HUES48 (cell line): ENCODE results near the gene PDE11A.

Experiments used
- H3K27ac ChIP-seq: one replicate; pipeline ENCODE4 v1.7.0; 2013; ENCODE audit warnings: low read depth, low read length, inconsistent platforms
- H3K27me3 ChIP-seq: 2 replicates; pipeline ENCODE4 v1.6.1; 2013; ENCODE audit warnings: mild to moderate bottlenecking, low read length; ENCODE audit not compliant: control insufficient read depth, insufficient read depth
- H3K36me3 ChIP-seq: 2 replicates; pipeline ENCODE4 v1.6.1; 2013; ENCODE audit warnings: low read length; ENCODE audit not compliant: control insufficient read depth, insufficient read depth
- H3K4me1 ChIP-seq: 2 replicates; pipeline ENCODE4 v1.6.1; 2013; ENCODE audit warnings: mild to moderate bottlenecking, low read length; ENCODE audit not compliant: control insufficient read depth, insufficient read depth
- H3K4me3 ChIP-seq: 2 replicates; pipeline ENCODE4 v1.5.1; 2013; ENCODE audit warnings: mild to moderate bottlenecking, low read depth, low read length
- H3K9ac ChIP-seq: 2 replicates; pipeline ENCODE4 v1.6.1; 2013; ENCODE audit warnings: mild to moderate bottlenecking, low read depth, low read length, moderate library complexity
- H3K9me3 ChIP-seq: 2 replicates; pipeline ENCODE4 v1.6.1; 2013; ENCODE audit warnings: low read length; ENCODE audit not compliant: control insufficient read depth, insufficient read depth

The PDE11A gene

DNA sequence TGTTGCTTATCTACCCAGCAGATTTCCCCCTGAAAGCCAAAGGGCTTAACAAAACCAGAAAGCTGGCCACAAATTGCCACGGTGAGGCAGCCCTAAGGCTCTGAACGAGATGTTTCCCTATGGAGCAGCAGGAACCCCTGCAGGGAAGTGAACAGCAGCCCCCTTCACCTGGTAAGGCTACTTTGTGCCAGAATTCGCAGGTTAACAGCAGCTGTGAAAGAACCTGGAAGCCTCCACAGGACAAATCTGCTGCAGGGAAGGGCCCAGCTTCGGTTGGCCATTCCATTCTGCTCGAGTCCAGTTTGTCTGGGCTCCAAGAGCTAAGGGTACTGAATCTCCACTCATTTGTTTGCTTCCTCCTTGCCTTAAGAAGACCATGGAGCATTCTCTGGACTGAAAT, 175.3 kb downstream of the PDE11A start:
- Histone ChIP-seq H3K27ac (no peak overlapping the region), H3K9ac (no peak overlapping the region), H3K4me3 (no peak overlapping the region), H3K27me3 (no peaks in the 10 kb centered on the region), H3K4me1 (peaks cover 8% of the 10 kb centered on the region), H3K9me3 (no peaks in the 10 kb centered on the region), H3K36me3 (no peaks in the 10 kb centered on the region)

DNA sequence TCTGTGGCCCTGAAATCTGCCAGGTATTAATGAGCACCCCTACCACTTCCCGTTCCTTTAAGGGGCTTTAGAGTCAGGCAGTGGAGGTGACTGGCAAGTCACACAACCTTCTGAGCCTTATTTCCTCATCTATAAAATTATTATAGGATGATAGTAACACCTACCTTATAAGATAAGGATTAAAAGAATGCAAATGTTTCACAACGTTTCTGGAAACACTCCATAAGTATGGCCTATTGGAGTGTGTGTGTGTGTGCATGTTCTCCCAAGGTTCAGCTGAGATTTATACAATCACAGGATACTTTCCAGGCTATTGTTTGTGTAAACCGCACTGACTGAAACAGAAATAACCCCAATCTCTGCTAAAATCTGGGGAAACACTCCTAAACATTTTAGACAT, 176.0 kb downstream of the PDE11A start:
- Histone ChIP-seq H3K36me3 (no peaks in the 10 kb centered on the region), H3K27ac (no peak overlapping the region), H3K4me3 (no peak overlapping the region), H3K27me3 (no peaks in the 10 kb centered on the region), H3K4me1 (peaks cover 8% of the 10 kb centered on the region), H3K9me3 (no peaks in the 10 kb centered on the region), H3K9ac (no peak overlapping the region)

DNA sequence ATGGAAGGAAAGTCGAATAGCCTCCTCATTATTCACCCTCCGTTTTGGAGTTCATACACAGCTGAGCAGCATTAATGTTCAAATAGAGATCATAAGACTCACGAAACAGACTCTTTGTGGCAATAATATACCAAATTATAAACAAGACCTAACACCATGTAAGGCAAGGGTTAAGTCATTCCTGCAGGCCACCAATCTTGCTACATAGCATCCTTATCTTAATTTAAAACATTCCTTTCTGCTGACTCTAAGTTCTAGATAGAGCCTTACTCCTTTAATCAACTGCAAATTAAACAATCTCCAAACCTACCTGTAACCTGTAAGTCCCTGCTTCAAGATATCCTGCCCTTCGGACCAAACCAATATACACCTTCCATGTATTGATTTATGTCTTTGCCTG, 178.0 kb downstream of the PDE11A start:
- H3K4me3 ChIP-seq: no peak overlapping the region

DNA sequence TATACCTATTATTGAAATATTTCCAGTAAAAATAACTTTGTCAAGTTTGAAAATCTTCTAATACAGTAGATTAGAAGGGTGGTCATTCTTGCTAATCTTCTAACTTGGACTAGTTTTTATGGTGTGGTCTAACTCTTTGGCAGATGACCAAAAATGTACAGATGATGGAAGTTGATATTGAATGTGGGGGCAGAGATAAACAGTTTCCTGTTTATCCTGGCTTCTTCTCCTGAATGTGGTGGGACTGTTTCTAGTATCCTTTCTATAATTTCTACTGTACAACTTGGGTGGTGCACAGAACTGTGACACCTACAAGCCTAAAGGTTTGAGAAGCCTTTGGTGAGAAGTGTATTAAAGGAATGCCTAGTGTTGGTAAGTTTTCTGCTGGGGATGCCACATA, 178.7 kb downstream of the PDE11A start:
- no peaks in the 10 kb centered on the region for H3K9me3 ChIP-seq
- H3K36me3 ChIP-seq: no peaks in the 10 kb centered on the region

More for the DNA sequence above, 178.0 kb downstream of the PDE11A start:
- Histone ChIP-seq H3K9me3 (no peaks in the 10 kb centered on the region), H3K36me3 (no peaks in the 10 kb centered on the region), H3K27ac (no peak overlapping the region), H3K27me3 (no peaks in the 10 kb centered on the region), H3K4me1 (peaks cover 18% of the 10 kb centered on the region), H3K9ac (no peak overlapping the region)

DNA sequence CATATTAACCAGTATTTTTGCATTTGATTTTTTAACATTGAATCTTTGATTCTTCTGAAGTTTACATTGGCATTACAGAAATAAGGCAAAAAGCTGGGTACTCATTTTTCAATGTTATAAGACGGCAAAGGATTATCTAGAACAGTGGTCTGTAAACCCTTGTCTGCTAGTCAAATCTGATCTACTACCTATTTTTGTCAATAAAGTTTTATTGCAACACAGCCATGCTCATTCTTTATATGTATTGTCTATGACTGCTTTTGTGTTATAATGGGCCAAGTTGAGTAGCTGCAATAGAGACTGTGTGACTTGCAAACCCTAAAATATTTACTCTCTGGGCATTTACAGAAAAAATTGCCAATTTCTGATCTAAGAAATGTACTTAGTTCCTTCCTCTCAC, 181.0 kb downstream of the PDE11A start:
- H3K36me3 ChIP-seq: no peaks in the 10 kb centered on the region
- no peak overlapping the region for H3K9ac ChIP-seq
- no peaks in the 10 kb centered on the region for H3K9me3 ChIP-seq
- no peak overlapping the region for H3K4me3 ChIP-seq
- H3K27ac ChIP-seq: no peak overlapping the region
- H3K27me3 ChIP-seq: no peaks in the 10 kb centered on the region
- peaks cover 20% of the 10 kb centered on the region for H3K4me1 ChIP-seq

More for the DNA sequence above, 178.7 kb downstream of the PDE11A start:
- H3K4me1 ChIP-seq: peaks cover 24% of the 10 kb centered on the region
- H3K4me3 ChIP-seq: no peak overlapping the region
- H3K27me3 ChIP-seq: no peaks in the 10 kb centered on the region
- H3K27ac ChIP-seq: no peak overlapping the region
- no peak overlapping the region for H3K9ac ChIP-seq

DNA sequence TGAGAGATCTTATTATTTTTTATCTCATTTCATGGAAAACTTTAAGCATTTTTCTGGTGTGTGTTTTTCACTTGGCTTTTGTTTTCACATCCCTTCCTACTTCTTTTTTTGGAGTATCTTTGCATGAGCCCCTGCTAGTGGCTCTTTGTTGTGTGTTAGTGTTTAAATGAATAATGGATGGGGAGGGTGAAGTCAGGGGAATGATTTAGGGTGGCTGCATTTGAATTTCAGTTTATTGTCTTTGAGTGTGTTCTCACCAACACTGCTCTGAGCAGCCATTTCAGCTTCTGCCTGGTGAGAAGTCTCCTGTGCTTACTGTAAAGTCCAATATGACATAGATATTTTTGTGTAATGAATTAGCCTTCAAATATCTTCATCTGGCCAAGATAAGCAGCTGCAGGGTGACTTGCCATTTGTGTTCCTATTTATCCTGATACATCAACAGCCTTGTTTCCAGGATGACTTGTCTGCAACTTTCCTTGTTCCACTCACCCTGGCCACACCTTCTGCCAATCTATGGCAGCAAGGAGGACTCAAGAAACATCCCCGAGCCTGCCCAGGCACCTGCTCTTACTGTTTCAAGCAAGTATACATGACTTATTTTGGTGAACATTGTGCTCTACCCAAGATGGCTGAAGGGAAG, 182.6 kb downstream of the PDE11A start:
- Histone ChIP-seq H3K9me3 (no peaks in the 10 kb centered on the region), H3K4me1 (peaks cover 20% of the 10 kb centered on the region), H3K36me3 (no peaks in the 10 kb centered on the region), H3K27me3 (no peaks in the 10 kb centered on the region), H3K27ac (peak overlapping the region; percentile 69), H3K4me3 (0 out of 2 replicates have a peak overlapping the region, but pooled peaks have one; percentile 10), H3K9ac (no peak overlapping the region)

DNA sequence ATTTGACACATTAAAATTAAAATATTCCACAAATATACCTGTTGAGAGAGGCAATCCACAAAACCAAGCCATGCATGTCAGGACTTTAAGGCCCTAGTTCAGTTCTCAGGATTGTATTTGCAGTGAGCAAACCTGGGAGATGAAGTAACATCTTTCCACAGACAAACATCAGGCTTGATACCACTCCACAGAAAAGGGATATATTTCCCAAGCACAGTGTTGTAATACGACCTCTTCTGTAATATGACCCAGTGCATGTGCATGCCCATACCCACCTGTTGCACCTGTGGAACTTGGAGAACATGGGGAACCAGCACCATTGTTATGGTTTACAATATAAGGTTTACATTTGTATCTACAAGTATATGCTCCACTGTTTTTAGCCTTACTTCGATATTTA, 184.0 kb downstream of the PDE11A start:
- no peaks in the 10 kb centered on the region for H3K9me3 ChIP-seq
- H3K4me3 ChIP-seq: no peak overlapping the region
- H3K9ac ChIP-seq: no peak overlapping the region
- no peaks in the 10 kb centered on the region for H3K27me3 ChIP-seq
- peaks cover 20% of the 10 kb centered on the region for H3K4me1 ChIP-seq
- no peaks in the 10 kb centered on the region for H3K36me3 ChIP-seq
- H3K27ac ChIP-seq: no peak overlapping the region

DNA sequence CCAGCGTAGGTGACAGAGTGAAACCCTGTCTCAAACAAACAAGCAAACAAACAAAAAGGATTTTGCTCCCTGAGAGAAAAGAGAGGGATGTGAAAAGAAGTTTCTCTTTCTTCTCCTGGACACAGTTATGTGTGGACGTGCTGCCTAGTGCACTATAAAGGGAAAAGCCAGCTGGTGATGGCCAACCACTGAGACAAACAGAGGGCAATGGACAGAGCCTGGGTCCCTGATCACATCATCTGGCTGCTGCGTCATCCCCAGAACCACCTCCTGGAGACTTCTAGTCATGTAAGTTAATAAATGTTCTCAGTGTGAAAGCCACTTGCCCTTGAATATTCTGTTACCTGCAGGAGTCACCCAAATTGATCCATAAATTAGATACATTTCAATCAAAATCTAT, 184.9 kb downstream of the PDE11A start:
- H3K4me1 ChIP-seq: peaks cover 20% of the 10 kb centered on the region
- no peaks in the 10 kb centered on the region for H3K27me3 ChIP-seq
- H3K9ac ChIP-seq: no peak overlapping the region
- no peak overlapping the region for H3K27ac ChIP-seq
- H3K4me3 ChIP-seq: no peak overlapping the region
- no peaks in the 10 kb centered on the region for H3K9me3 ChIP-seq
- no peaks in the 10 kb centered on the region for H3K36me3 ChIP-seq

DNA sequence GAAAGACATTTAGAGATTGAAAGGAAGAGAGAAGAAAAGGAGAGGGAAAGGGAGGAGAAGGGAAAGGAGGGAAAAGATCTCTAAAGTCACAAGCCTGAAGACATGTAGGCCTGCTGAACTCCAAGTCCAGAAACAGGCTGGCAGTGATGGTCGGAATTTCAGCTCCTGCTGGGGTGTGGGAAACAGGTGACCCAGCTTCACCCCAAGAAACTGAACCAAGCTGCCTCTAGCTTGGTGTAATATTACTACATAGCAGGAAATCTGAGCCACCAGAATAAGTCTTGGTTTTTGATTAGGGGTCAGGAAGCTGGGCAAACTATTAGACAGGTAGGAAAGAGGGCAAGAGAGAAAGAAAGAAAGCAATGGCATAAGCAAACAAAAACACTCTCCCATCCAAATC, 185.8 kb downstream of the PDE11A start:
- no peak overlapping the region for H3K9ac ChIP-seq
- no peaks in the 10 kb centered on the region for H3K27me3 ChIP-seq
- H3K4me1 ChIP-seq: peaks cover 20% of the 10 kb centered on the region
- no peaks in the 10 kb centered on the region for H3K36me3 ChIP-seq
- H3K4me3 ChIP-seq: no peak overlapping the region
- H3K27ac ChIP-seq: no peak overlapping the region
- no peaks in the 10 kb centered on the region for H3K9me3 ChIP-seq

DNA sequence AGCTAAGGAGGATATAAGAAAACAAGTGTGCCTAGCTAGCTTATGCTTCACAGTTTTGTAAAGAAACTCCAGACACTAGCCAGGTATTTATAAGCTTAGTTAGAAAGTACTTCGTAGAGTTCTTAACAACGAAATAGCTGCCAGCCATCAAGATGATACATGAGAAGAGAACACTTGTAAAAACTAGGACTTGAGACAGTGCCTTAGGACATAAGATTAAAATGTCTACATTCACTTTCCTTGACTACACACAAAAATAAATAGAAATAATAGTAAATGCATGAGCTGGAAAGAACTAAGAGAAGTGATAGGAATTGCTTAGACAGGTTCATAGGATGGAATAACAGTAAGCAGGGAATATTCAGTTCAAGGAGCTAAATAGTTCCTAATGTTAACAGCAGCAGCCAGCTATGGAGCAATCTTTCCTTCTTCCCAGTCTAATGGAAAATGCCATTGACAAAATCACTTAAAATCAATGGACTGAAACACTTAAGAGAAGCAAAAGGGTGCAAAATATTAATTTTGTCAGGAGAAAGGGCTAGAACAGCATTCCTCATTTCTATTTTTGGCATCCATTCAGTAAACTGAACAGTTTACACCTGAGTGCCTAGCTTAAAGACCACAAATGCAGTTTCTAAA, 186.6 kb downstream of the PDE11A start:
- Histone ChIP-seq H3K4me3 (no peak overlapping the region), H3K9me3 (no peaks in the 10 kb centered on the region), H3K27ac (no peak overlapping the region), H3K4me1 (peaks cover 20% of the 10 kb centered on the region), H3K27me3 (no peaks in the 10 kb centered on the region), H3K36me3 (no peaks in the 10 kb centered on the region), H3K9ac (no peak overlapping the region)

DNA sequence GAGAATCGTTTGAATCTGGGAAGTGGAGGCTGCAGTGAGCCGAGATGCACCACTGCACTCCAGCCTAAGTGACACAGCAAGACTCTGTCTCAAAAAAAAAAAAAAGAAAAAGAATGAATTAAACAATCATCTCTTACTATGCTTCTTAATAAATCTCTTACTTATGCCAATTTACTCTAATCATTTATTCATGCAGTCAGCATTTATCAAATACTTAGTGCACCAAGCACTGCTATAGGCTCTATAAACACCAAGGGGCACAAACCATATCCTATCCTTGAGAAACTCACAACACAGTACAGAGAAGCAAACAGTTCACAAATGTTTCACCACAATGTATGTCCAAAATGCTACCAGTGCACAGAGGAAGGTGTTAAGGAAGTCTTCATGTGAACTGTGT, 189.4 kb downstream of the PDE11A start:
- H3K27me3 ChIP-seq: no peaks in the 10 kb centered on the region

More for the DNA sequence above, 189.4 kb downstream of the PDE11A start:
- no peaks in the 10 kb centered on the region for H3K9me3 ChIP-seq
- no peaks in the 10 kb centered on the region for H3K36me3 ChIP-seq
- H3K4me3 ChIP-seq: no peak overlapping the region
- H3K27ac ChIP-seq: no peak overlapping the region
- H3K9ac ChIP-seq: no peak overlapping the region
- H3K4me1 ChIP-seq: no peaks in the 10 kb centered on the region
